Stimulated activated CD8-positive, alpha-beta memory T cell treated with anti-CD3 and anti-CD28 coated beads, Interleukin-15, amount 100 ng/mL, for 1 hour (primary cell): Measurements from ENCODE around the gene DNAJC21.
"Not testable (repeated sequence)": the region's sequence is repeated elsewhere in the genome, so short reads cannot be mapped to it uniquely, and the experiment has no call there.

Experiments
- DNase-seq: peaks from one replicate; pipeline ENCODE4 v3.0.0-alpha.2; 2020; ENCODE audit warnings: low read depth

DNAJC21 gene

GRCh38 chr5:34929134-34929719 lies at the start of gene DNAJC21:
TSS of gene DNAJC21 (plus strand) at chr5:34929559. CDS start at chr5:34929820, 261 bp downstream.
- peak; percentile 94 for DNase-seq

- DNase-seq: no peak
Measured at GRCh38 chr5:34881246-34881645, 48.1 kb upstream of the DNAJC21 start.

- DNase-seq: no peak
Measured at GRCh38 chr5:34886392-34887119, 42.8 kb upstream of the DNAJC21 start.

- no peak for DNase-seq
Measured at GRCh38 chr5:34889394-34889793, 40.0 kb upstream of the DNAJC21 start.

GRCh38 chr5:34891981-34892380 lies 37.4 kb upstream of the DNAJC21 start:
- no peak for DNase-seq

GRCh38 chr5:34892414-34892813 lies 36.9 kb upstream of the DNAJC21 start:
- no peak for DNase-seq

GRCh38 chr5:34894716-34895115 lies 34.6 kb upstream of the DNAJC21 start:
- no peak for DNase-seq

GRCh38 chr5:34895641-34896419 lies 33.5 kb upstream of the DNAJC21 start:
- no peak for DNase-seq

- DNase-seq: no peak
Measured at GRCh38 chr5:34897646-34898045, 31.7 kb upstream of the DNAJC21 start.

- peak; percentile 44 for DNase-seq
Measured at GRCh38 chr5:34898258-34898895, 31.0 kb upstream of the DNAJC21 start.

- DNase-seq: no peak
Measured at GRCh38 chr5:34899066-34899465, 30.3 kb upstream of the DNAJC21 start.

- no peak for DNase-seq
Measured at GRCh38 chr5:34900652-34901051, 28.7 kb upstream of the DNAJC21 start.

- no peak for DNase-seq
Measured at GRCh38 chr5:34903260-34903659, 26.1 kb upstream of the DNAJC21 start.

GRCh38 chr5:34905564-34905963 lies 23.8 kb upstream of the DNAJC21 start:
- no peak for DNase-seq

- DNase-seq: no peak
Measured at GRCh38 chr5:34913072-34913471, 16.3 kb upstream of the DNAJC21 start.

- no peak for DNase-seq
Measured at GRCh38 chr5:34914671-34915138, 14.7 kb upstream of the DNAJC21 start.

GRCh38 chr5:34915139-34915855 lies 14.1 kb upstream of the DNAJC21 start, which contains the start of the genes BRIX1 and RAD1:
TSS of gene BRIX1 (plus strand) at chr5:34915711. CDS start at chr5:34915739, 28 bp downstream.
TSS of gene RAD1 (minus strand) at chr5:34915504. CDS start at chr5:34914892, 612 bp downstream.
- peak; percentile 81 for DNase-seq

GRCh38 chr5:34915856-34916192 lies 13.5 kb upstream of the DNAJC21 start:
- DNase-seq: no peak

- DNase-seq: no peak
Measured at GRCh38 chr5:34916518-34916917, 12.8 kb upstream of the DNAJC21 start.

- DNase-seq: no peak
Measured at GRCh38 chr5:34918025-34918424, 11.3 kb upstream of the DNAJC21 start.

GRCh38 chr5:34919077-34919476 lies 10.3 kb upstream of the DNAJC21 start:
- DNase-seq: no peak

GRCh38 chr5:34923256-34923655 lies 6.1 kb upstream of the DNAJC21 start:
- not testable (repeated sequence) for DNase-seq
